Neural progenitor cell (in vitro differentiated cells): ENCODE data around the gene INSR. TPM values are rescaled to one million over a fixed set of nuclear protein-coding genes. Genes with fewer than 3 reads are reported as not detected.

Experiments
- DNase-seq: peaks from one replicate; pipeline ENCODE4 v3.0.0-alpha.2; 2016; ENCODE audit warnings: low spot score
- H2AFZ ChIP-seq: fragments of 200-600 bp; sonication (generic); replicated peaks from 2 replicates; pipeline ENCODE4 v1.6.1; 2016; ENCODE audit warnings: antibody characterized with exemption
- H3F3A ChIP-seq: fragments of 200-600 bp; sonication (generic); 2 replicates; pipeline ENCODE4 v1.6.1; 2016; ENCODE audit warnings: antibody characterized with exemption, low read depth
- H3K27ac ChIP-seq: fragments of 200-600 bp; sonication (generic); 2 replicates; pipeline ENCODE4 v1.5.1; 2016; ENCODE audit warnings: mild to moderate bottlenecking
- H3K27me3 ChIP-seq: fragments of 200-600 bp; sonication (generic); 2 replicates; pipeline ENCODE4 v1.6.1; 2016; ENCODE audit warnings: mild to moderate bottlenecking, moderate library complexity
- H3K36me3 ChIP-seq: fragments of 200-600 bp; sonication (generic); 2 replicates; pipeline ENCODE4 v1.5.1; 2016
- H3K4me1 ChIP-seq: fragments of 200-600 bp; sonication (generic); 2 replicates; pipeline ENCODE4 v1.6.1; 2016; ENCODE audit warnings: mixed run types
- H3K4me2 ChIP-seq: fragments of 200-600 bp; sonication (generic); 2 replicates; pipeline ENCODE4 v1.6.1; 2016
- H3K4me3 ChIP-seq: fragments of 200-600 bp; sonication (generic); 2 replicates; pipeline ENCODE4 v1.5.1; 2016
- H3K79me2 ChIP-seq: fragments of 200-600 bp; sonication (generic); 2 replicates; pipeline ENCODE4 v1.6.1; 2016; ENCODE audit warnings: low read depth
- H3K9ac ChIP-seq: fragments of 200-600 bp; sonication (generic); 2 replicates; pipeline ENCODE4 v1.6.1; 2016
- H3K9me3 ChIP-seq: fragments of 200-600 bp; sonication (generic); 2 replicates; pipeline ENCODE4 v1.5.1; 2016; ENCODE audit warnings: low read depth
- H4K20me1 ChIP-seq: fragments of 200-600 bp; sonication (generic); 2 replicates; pipeline ENCODE4 v1.6.1; 2016; ENCODE audit warnings: low read depth
- H3K27ac Mint-ChIP-seq: 3 replicates; pipeline ENCODE4 v1.8.0; 2021; ENCODE audit warnings: mixed read lengths
- H3K27me3 Mint-ChIP-seq: 2 replicates; pipeline ENCODE4 v1.8.0; 2022; ENCODE audit warnings: low read depth, mild to moderate bottlenecking, inconsistent platforms, moderate library complexity, mixed read lengths; ENCODE audit not compliant: insufficient read depth
- H3K36me3 Mint-ChIP-seq: 3 replicates; pipeline ENCODE4 v1.8.0; 2021; ENCODE audit warnings: mixed read lengths
- H3K4me1 Mint-ChIP-seq: 3 replicates; pipeline ENCODE4 v1.8.0; 2021; ENCODE audit warnings: mixed read lengths
- H3K4me3 Mint-ChIP-seq: 3 replicates; pipeline ENCODE4 v1.8.0; 2021; ENCODE audit warnings: mild to moderate bottlenecking, moderate library complexity, mixed read lengths
- H3K9me3 Mint-ChIP-seq: 3 replicates; pipeline ENCODE4 v1.8.0; 2020; ENCODE audit warnings: mixed read lengths
- EZH2 ChIP-seq: fragments of 200-600 bp; sonication (generic); IDR thresholded peaks from 2 replicates; pipeline ENCODE4 v1.6.1; 2017; ENCODE audit warnings: antibody characterized with exemption, mild to moderate bottlenecking, moderate library complexity
- EZH2phosphoT487 ChIP-seq: fragments of 200-600 bp; sonication (generic); IDR thresholded peaks from 2 replicates; pipeline ENCODE4 v1.6.1; 2017; ENCODE audit warnings: antibody characterized with exemption
- total RNA-seq: library from RNA; depleted of rRNA; stranded (reverse); fragments of >200 nt; gene quantifications from 2 replicates; pipeline ENCODE4 v1.2.3, GENCODE V29; 2015; ENCODE audit warnings: low replicate concordance
- TF ChIP-seq, protein P1 (sequence below): fragments of 200-600 bp; sonication (generic); IDR thresholded peaks from 2 replicates; pipeline ENCODE4 v1.5.1; 2017; ENCODE audit warnings: antibody characterized with exemption, mild to moderate bottlenecking

Gene INSR
- total RNA-seq, 1 donor from 2014 or later, result 20.8 TPM

DNA sequence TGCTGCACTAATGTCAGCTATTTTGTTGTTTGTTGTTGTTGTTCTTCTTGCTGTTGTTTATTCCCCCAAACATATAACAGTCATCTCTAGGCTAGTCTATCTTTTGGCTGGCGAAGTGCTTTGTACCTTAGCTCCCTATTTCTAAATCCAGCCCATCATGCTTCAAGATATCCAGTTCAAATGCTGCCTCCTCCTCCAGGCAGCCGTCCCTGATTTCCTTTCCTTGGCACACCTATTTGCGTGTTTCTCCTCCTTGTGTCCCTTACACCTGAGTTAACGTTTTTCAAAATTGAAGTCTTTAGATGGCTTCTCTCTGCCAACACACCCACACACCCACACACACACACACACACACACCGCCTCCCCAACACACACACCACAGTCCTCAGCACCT is 25.5 kb downstream of the INSR start:
- H3K27me3 ChIP-seq, result no peaks in the 10 kb centered on the region
- H3K79me2 ChIP-seq, result peaks cover 34% of the 10 kb centered on the region
- Mint-ChIP-seq H3K27me3 (peaks cover 6% of the 10 kb centered on the region), H3K4me3 (no peak overlapping the region), H3K36me3 (peaks cover 30% of the 10 kb centered on the region), H3K4me1 (peaks cover 8% of the 10 kb centered on the region), H3K27ac (peak overlapping the region; percentile 5), H3K9me3 (no peaks in the 10 kb centered on the region)
- H4K20me1 ChIP-seq, result peaks cover 8% of the 10 kb centered on the region
- no peak for TF ChIP-seq EZH2
- TF ChIP-seq, protein P1, sequence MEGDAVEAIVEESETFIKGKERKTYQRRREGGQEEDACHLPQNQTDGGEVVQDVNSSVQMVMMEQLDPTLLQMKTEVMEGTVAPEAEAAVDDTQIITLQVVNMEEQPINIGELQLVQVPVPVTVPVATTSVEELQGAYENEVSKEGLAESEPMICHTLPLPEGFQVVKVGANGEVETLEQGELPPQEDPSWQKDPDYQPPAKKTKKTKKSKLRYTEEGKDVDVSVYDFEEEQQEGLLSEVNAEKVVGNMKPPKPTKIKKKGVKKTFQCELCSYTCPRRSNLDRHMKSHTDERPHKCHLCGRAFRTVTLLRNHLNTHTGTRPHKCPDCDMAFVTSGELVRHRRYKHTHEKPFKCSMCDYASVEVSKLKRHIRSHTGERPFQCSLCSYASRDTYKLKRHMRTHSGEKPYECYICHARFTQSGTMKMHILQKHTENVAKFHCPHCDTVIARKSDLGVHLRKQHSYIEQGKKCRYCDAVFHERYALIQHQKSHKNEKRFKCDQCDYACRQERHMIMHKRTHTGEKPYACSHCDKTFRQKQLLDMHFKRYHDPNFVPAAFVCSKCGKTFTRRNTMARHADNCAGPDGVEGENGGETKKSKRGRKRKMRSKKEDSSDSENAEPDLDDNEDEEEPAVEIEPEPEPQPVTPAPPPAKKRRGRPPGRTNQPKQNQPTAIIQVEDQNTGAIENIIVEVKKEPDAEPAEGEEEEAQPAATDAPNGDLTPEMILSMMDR, result no peak
- no peak for TF ChIP-seq EZH2phosphoT487
- no peak overlapping the region for H3K27ac ChIP-seq
- H3K9ac ChIP-seq, result no peak overlapping the region
- H2AFZ ChIP-seq, result no peak overlapping the region
- no peaks in the 10 kb centered on the region for H3K36me3 ChIP-seq
- DNase-seq, result no peak
- no peaks in the 10 kb centered on the region for H3K9me3 ChIP-seq
- no peak overlapping the region for H3K4me3 ChIP-seq
- peaks cover 12% of the 10 kb centered on the region for H3F3A ChIP-seq
- H3K4me2 ChIP-seq, result no peak overlapping the region
- peaks cover 12% of the 10 kb centered on the region for H3K4me1 ChIP-seq

DNA sequence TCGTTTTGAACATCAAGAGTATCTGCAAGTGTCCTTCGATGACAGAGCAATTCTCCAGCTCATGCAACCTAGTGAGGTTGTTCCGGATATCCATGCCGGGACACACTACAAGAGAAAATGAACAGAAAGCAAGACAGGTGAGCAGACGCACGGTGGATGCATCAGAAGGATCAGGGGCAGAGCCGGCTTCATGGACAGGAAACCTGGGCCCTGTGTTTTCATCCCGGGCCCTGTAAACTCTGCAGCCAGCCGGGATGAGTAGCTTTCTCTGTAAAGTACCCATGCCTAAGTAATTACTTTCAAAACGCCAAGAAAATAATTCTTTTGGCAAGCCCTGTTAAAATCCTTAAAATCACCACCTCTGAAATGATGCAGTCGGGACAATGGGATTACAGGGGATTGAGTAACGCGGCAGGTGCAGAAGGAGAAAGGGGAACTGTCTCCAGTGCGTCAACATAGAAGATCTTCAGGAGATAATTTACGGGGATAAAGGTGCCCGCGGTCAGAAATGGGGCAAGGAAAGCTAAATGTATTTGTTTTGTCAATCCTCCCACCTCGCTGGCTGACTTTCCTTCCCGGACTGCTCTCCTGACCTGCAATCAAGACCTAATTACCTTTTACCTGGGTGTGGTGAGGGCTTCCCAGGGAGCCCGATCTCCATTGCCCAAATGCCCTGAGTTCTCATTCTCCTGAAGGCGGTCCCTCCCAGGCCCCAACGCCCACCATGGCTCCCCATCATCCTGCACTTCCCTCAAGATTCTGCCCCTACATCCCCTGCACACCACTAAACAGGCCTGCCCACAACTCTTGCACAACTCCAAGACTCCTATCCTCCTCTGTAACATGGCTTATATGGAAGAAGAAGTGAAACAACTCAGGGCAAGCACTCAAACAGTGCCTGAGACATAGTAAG is 26.2 kb downstream of the INSR start:
- Histone ChIP-seq H3F3A (peaks cover 12% of the 10 kb centered on the region), H3K4me3 (no peak overlapping the region), H3K9me3 (no peaks in the 10 kb centered on the region), H4K20me1 (peaks cover 8% of the 10 kb centered on the region), H2AFZ (no peak overlapping the region), H3K4me1 (peaks cover 12% of the 10 kb centered on the region), H3K9ac (no peak overlapping the region), H3K27me3 (no peaks in the 10 kb centered on the region), H3K27ac (peak overlapping the region; percentile 60), H3K79me2 (peaks cover 32% of the 10 kb centered on the region), H3K4me2 (no peak overlapping the region), H3K36me3 (no peaks in the 10 kb centered on the region)
- Mint-ChIP-seq H3K4me3 (no peak overlapping the region), H3K4me1 (peaks cover 8% of the 10 kb centered on the region), H3K27ac (peak overlapping the region; percentile 61), H3K36me3 (peaks cover 30% of the 10 kb centered on the region), H3K9me3 (no peaks in the 10 kb centered on the region), H3K27me3 (peaks cover 6% of the 10 kb centered on the region)
- TF ChIP-seq, protein P1, result no peak
- TF ChIP-seq EZH2, result no peak
- TF ChIP-seq EZH2phosphoT487, result no peak
- no peak for DNase-seq

DNA sequence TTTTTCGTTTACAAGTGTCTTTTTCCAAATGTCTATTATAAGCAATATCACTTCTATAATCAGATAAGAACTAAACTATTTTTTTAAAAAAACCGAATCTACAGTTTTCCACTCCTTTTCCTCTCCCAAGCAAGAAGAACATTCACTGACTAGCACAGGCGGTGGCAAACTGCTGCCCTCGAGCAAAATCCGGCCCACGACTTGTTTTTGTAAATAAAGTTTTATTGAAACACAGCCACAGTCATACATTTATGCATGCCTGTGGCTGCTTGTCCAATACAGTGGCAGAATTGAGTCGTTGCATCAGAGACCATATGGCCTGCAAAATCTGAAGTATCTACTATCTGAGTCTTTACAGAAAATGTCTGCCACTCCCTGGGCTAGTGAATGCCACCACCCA is 27.4 kb downstream of the INSR start:
- Mint-ChIP-seq H3K27me3 (peaks cover 6% of the 10 kb centered on the region), H3K9me3 (no peaks in the 10 kb centered on the region), H3K4me3 (no peak overlapping the region), H3K4me1 (peaks cover 6% of the 10 kb centered on the region), H3K27ac (no peak overlapping the region), H3K36me3 (peaks cover 30% of the 10 kb centered on the region)
- Histone ChIP-seq H3K9ac (no peak overlapping the region), H2AFZ (no peak overlapping the region), H3K4me1 (peaks cover 12% of the 10 kb centered on the region), H3F3A (peaks cover 16% of the 10 kb centered on the region), H4K20me1 (peaks cover 8% of the 10 kb centered on the region), H3K4me3 (no peak overlapping the region), H3K27me3 (no peaks in the 10 kb centered on the region), H3K36me3 (no peaks in the 10 kb centered on the region), H3K9me3 (no peaks in the 10 kb centered on the region), H3K4me2 (no peak overlapping the region), H3K79me2 (peaks cover 32% of the 10 kb centered on the region), H3K27ac (no peak overlapping the region)
- DNase-seq, result no peak
- TF ChIP-seq, protein P1, result no peak
- no peak for TF ChIP-seq EZH2
- no peak for TF ChIP-seq EZH2phosphoT487
